Measurements from ENCODE around the gene IL36B. TPM values are rescaled to one million over a fixed set of nuclear protein-coding genes. Genes with fewer than 3 reads are reported as not detected.

IL36B gene
- total RNA-seq, 1 donor from 2014 or later, result not detected

DNA sequence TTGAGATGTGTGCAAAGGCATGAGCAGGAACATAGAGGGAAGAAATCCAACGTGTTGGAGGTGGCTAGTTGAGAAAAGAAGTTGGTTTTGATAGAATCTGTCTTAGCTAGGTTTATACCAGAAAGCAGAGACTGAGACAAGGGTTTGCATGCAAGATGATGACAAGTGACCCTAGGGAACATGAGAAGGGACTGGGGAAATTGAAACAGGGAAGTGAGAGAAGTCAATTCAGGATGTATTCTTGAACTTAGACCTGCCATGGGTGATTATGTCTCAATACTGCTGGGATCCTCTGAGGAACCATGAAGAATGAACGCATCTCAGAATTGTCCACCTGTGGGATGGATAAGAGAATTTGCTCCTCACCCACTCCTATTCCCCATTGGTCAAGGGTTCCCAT, 26.9 kb downstream of the IL36B start:
- H3K9me3 ChIP-seq, result no peaks in the 10 kb centered on the region
- ATAC-seq (no peak), DNase-seq (no peak)
- H3K36me3 ChIP-seq, result no peaks in the 10 kb centered on the region
- no peaks in the 10 kb centered on the region for H3K4me1 ChIP-seq
- intact Hi-C loops (cut with DNase I), result no loop called here
- H3K27ac ChIP-seq, result no peak overlapping the region
- H3K27me3 ChIP-seq (ENCODE audit: low read depth), result no peaks in the 10 kb centered on the region
- H3K4me3 ChIP-seq, result no peak overlapping the region
- TF ChIP-seq, protein P1, sequence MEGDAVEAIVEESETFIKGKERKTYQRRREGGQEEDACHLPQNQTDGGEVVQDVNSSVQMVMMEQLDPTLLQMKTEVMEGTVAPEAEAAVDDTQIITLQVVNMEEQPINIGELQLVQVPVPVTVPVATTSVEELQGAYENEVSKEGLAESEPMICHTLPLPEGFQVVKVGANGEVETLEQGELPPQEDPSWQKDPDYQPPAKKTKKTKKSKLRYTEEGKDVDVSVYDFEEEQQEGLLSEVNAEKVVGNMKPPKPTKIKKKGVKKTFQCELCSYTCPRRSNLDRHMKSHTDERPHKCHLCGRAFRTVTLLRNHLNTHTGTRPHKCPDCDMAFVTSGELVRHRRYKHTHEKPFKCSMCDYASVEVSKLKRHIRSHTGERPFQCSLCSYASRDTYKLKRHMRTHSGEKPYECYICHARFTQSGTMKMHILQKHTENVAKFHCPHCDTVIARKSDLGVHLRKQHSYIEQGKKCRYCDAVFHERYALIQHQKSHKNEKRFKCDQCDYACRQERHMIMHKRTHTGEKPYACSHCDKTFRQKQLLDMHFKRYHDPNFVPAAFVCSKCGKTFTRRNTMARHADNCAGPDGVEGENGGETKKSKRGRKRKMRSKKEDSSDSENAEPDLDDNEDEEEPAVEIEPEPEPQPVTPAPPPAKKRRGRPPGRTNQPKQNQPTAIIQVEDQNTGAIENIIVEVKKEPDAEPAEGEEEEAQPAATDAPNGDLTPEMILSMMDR (IDR thresholded peaks at IDR 0.05), result no peak

DNA sequence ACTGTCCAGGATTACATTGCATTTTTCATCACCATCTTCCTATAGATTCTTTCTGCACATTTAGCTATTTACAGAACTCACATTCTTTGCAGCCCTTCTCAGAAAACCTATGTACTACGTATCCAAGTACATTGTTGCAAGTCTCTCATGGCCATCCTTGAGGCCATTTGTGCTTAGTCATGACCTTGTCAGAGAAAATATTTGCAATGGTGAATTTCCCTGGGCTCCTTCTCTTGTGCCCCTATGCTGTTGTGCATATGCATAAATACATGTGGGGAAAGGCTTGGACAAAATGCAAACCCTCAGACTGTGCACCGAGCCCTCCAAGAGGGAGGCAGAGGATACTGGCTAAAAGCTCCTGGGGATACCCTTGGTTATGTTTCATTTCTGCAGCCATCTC, 27.9 kb downstream of the IL36B start:
- Histone ChIP-seq H3K4me3 (no peak overlapping the region), H3K36me3 (no peaks in the 10 kb centered on the region), H3K9me3 (no peaks in the 10 kb centered on the region), H3K27me3 (ENCODE audit: low read depth) (no peaks in the 10 kb centered on the region), H3K27ac (no peak overlapping the region), H3K4me1 (no peaks in the 10 kb centered on the region)
- TF ChIP-seq, protein P1 (IDR thresholded peaks at IDR 0.05), result no peak
- intact Hi-C loops (cut with DNase I), result no loop called here
- no peak for ATAC-seq
- DNase-seq, result no peak

DNA sequence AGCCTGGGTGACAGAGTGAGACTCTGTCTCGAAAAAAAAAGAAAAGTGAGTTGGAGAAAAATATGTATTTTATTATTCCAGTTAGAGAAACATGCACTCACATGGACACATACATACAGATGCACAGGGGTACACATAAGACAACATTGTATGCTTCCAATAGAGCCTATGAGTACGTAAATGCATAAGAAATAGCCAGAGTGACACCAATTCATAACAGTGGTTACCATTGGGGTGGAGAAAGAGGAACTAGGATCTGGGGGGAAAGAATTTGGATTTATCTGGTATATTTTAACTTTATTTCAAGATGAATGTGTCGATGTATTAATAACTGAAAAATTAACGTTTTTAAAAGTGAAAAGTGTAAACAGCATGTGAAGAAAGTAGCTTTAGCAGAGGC, 31.4 kb downstream of the IL36B start:
- Histone ChIP-seq H3K27ac (no peak overlapping the region), H3K27me3 (ENCODE audit: low read depth) (peaks cover 4% of the 10 kb centered on the region), H3K4me1 (no peaks in the 10 kb centered on the region), H3K4me3 (no peak overlapping the region), H3K9me3 (no peaks in the 10 kb centered on the region), H3K36me3 (no peaks in the 10 kb centered on the region)
- ATAC-seq, result no peak
- intact Hi-C loops (cut with DNase I), result no loop called here
- TF ChIP-seq, protein P1 (IDR thresholded peaks at IDR 0.05), result no peak
- no peak for DNase-seq

DNA sequence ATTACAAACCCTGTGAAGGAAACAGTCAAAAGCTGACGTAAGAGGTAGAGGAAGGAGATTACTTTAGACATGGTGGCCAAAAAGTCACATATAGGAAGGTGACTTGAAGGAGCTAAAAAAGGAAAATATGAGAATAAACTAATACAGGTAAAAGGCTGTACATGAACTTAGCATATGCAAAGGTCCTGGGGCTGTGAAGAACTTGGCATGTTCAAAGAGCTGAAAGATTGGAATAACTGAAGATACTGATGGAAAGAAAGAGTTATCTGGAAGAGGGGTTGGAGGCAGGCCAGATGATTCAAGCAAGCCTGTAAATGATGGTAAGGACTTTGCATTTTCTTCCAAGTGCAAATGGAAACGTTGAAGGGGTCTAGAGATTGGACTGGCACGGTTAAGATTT, 34.2 kb downstream of the IL36B start:
- Histone ChIP-seq H3K4me1 (no peaks in the 10 kb centered on the region), H3K4me3 (no peak overlapping the region), H3K36me3 (no peaks in the 10 kb centered on the region), H3K27ac (no peak overlapping the region), H3K9me3 (no peaks in the 10 kb centered on the region), H3K27me3 (ENCODE audit: low read depth) (peaks cover 4% of the 10 kb centered on the region)
- intact Hi-C loops (cut with DNase I), result no loop called here
- ATAC-seq (no peak), DNase-seq (no peak)
- TF ChIP-seq, protein P1 (IDR thresholded peaks at IDR 0.05), result no peak

DNA sequence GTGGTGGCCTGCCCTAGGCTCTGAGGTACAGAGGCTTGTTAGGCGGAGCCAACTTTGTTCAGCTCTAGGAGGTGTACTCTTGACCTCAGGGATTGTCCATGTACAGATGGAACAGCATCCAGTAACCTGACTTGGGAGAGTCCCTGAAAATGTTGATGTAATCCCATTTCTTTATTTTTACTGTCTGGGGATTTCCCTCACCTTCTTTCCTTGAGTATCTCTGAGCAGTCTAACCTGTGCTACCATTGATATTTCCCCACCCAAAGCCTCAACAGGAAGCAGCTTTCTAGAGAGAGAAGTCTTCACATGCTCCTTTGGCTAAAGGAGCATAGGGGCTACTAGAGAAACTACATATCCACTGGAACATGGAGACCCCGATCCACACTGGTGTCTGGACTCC, 37.0 kb downstream of the IL36B start:
- ATAC-seq (no peak), DNase-seq (no peak)
- Histone ChIP-seq H3K27ac (no peak overlapping the region), H3K4me1 (no peaks in the 10 kb centered on the region), H3K36me3 (no peaks in the 10 kb centered on the region), H3K4me3 (no peak overlapping the region), H3K27me3 (ENCODE audit: low read depth) (peaks cover 4% of the 10 kb centered on the region), H3K9me3 (no peaks in the 10 kb centered on the region)
- intact Hi-C loops (cut with DNase I), result no loop called here
- TF ChIP-seq, protein P1 (IDR thresholded peaks at IDR 0.05), result no peak

DNA sequence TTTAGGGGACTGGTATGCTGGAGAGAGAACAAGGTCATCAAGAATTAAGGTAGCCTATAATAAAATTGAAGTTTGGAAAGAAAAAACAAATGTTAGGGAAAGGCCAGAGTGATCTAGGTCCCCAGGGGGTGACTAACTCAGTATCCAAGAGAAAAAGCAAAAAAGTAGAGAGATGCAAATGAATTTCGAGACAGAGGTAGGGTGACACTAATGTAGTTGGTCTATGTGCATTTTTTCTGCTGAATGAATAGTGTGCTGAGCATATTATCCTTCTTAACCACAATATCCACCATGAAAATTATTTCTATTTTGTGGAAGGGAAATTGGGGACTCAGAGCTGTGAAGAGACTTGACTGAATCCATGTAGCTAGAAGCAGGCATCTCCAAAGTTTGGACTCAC, 37.6 kb downstream of the IL36B start:
- TF ChIP-seq, protein P1 (IDR thresholded peaks at IDR 0.05), result no peak
- ATAC-seq, result no peak
- intact Hi-C loops (cut with DNase I), result no loop called here

More for the DNA sequence above, 37.6 kb downstream of the IL36B start:
- Histone ChIP-seq H3K27me3 (ENCODE audit: low read depth) (peaks cover 4% of the 10 kb centered on the region), H3K9me3 (no peaks in the 10 kb centered on the region), H3K27ac (no peak overlapping the region), H3K4me1 (no peaks in the 10 kb centered on the region), H3K4me3 (no peak overlapping the region), H3K36me3 (no peaks in the 10 kb centered on the region)
- DNase-seq, result no peak
